HG03196 (cell line): ENCODE data around the gene PRKN.

ENCODE experiments used
- ATAC-seq: cut with Tn5 transposase; IDR thresholded peaks from one replicate; pipeline ENCODE4 v1.9.1; 2021; ENCODE audit not compliant: unreplicated experiment

PRKN gene

GRCh38 chr6:161486361-161487216, 1241.0 kb downstream of the PRKN start:
- no peak for ATAC-seq

GRCh38 chr6:161482517-161482858, 1245.1 kb downstream of the PRKN start:
- ATAC-seq = no peak

GRCh38 chr6:161481786-161482516, 1245.6 kb downstream of the PRKN start:
- no peak for ATAC-seq

- ATAC-seq = no peak
Measured at GRCh38 chr6:161480421-161481155, 1247.0 kb downstream of the PRKN start.

- ATAC-seq = no peak
Measured at GRCh38 chr6:161479376-161479775, 1248.2 kb downstream of the PRKN start.

GRCh38 chr6:161477876-161478425, 1249.6 kb downstream of the PRKN start:
- no peak for ATAC-seq

GRCh38 chr6:161476711-161477110, 1250.9 kb downstream of the PRKN start:
- no peak for ATAC-seq

- ATAC-seq = no peak
Measured at GRCh38 chr6:161465403-161465802, 1262.2 kb downstream of the PRKN start.

- ATAC-seq = no peak
Measured at GRCh38 chr6:161463071-161463470, 1264.5 kb downstream of the PRKN start.

- ATAC-seq = no peak
Measured at GRCh38 chr6:161462148-161462547, 1265.4 kb downstream of the PRKN start.

GRCh38 chr6:161459008-161459615, 1268.5 kb downstream of the PRKN start:
- no peak for ATAC-seq

- ATAC-seq = no peak
Measured at GRCh38 chr6:161458201-161458951, 1269.2 kb downstream of the PRKN start.

- ATAC-seq = no peak
Measured at GRCh38 chr6:161455848-161456247, 1271.7 kb downstream of the PRKN start.

- no peak for ATAC-seq
Measured at GRCh38 chr6:161453558-161453957, 1274.0 kb downstream of the PRKN start.

- ATAC-seq = no peak
Measured at GRCh38 chr6:161452241-161452640, 1275.3 kb downstream of the PRKN start.

GRCh38 chr6:161449521-161449920, 1278.0 kb downstream of the PRKN start:
- ATAC-seq = no peak

GRCh38 chr6:161446949-161447348, 1280.6 kb downstream of the PRKN start:
- ATAC-seq = no peak

- no peak for ATAC-seq
Measured at GRCh38 chr6:161446296-161446925, 1281.2 kb downstream of the PRKN start.

- no peak for ATAC-seq
Measured at GRCh38 chr6:161445021-161445799, 1282.4 kb downstream of the PRKN start.
